Activated T-helper 17 cell treated with anti-CD3 and anti-CD28 coated beads, Interleukin-2, amount 50 U/mL, for 72 hours (primary cell): ENCODE results near the gene CYS1. TPM values are rescaled to one million over a fixed set of nuclear protein-coding genes. Genes with fewer than 3 reads are reported as not detected.

Experiments used
- ATAC-seq: fragments of 150-1000 bp; cut with Tn5 transposase; replicated peaks from 2 replicates; pipeline ENCODE4 v1.10.0; 2021; ENCODE audit warnings: mild to moderate bottlenecking, moderate library complexity
- H3K27ac Mint-ChIP-seq: one replicate; pipeline ENCODE4 v1.8.0; 2022; ENCODE audit warnings: mixed read lengths
- H3K27me3 Mint-ChIP-seq: one replicate; pipeline ENCODE4 v1.8.0; 2022; ENCODE audit warnings: mixed read lengths
- H3K36me3 Mint-ChIP-seq: one replicate; pipeline ENCODE4 v1.8.0; 2022; ENCODE audit warnings: low read depth, mild to moderate bottlenecking, mixed read lengths
- H3K4me1 Mint-ChIP-seq: one replicate; pipeline ENCODE4 v1.8.0; 2022; ENCODE audit warnings: mixed read lengths
- H3K4me3 Mint-ChIP-seq: one replicate; pipeline ENCODE4 v1.8.0; 2022; ENCODE audit warnings: mild to moderate bottlenecking, mixed read lengths
- H3K9me3 Mint-ChIP-seq: one replicate; pipeline ENCODE4 v1.8.0; 2022; ENCODE audit warnings: mixed read lengths
- total RNA-seq, 2 donors: library from RNA; stranded (reverse); gene quantifications; one replicate each; pipeline ENCODE4 v1.2.3, GENCODE V29; 2022

CYS1 gene
- under 1 TPM in 1 of 2 donors, not detected in 1; 0.09 TPM for total RNA-seq

- Mint-ChIP-seq H3K27ac (no peak within 1 kb of the TSS), H3K27me3 (peaks cover 53% of the 10 kb centered on the region), H3K36me3 (no peaks in the 10 kb centered on the region), H3K4me1 (no peaks in the 10 kb centered on the region), H3K4me3 (peak within 1 kb of the TSS; percentile 68), H3K9me3 (no peaks in the 10 kb centered on the region)
- peak; percentile 45 for ATAC-seq
Observed at GRCh38 chr2:10079870-10080535, at the start of gene CYS1. TSS of gene CYS1 (minus strand) at chr2:10080411. CDS start at chr2:10080223, 188 bp downstream.

- Mint-ChIP-seq H3K27me3 (no peaks in the 10 kb centered on the region), H3K36me3 (peaks cover 79% of the 10 kb centered on the region), H3K27ac (no peak overlapping the region), H3K4me3 (no peak overlapping the region), H3K9me3 (no peaks in the 10 kb centered on the region), H3K4me1 (peaks cover 19% of the 10 kb centered on the region)
- no peak for ATAC-seq
Observed at GRCh38 chr2:10129490-10129889, 49.3 kb upstream of the CYS1 start.

GRCh38 chr2:10128420-10128819 lies 48.2 kb upstream of the CYS1 start:
- H3K9me3 Mint-ChIP-seq, result no peaks in the 10 kb centered on the region
- H3K4me1 Mint-ChIP-seq, result peaks cover 24% of the 10 kb centered on the region
- H3K27me3 Mint-ChIP-seq, result no peaks in the 10 kb centered on the region
- no peak overlapping the region for H3K27ac Mint-ChIP-seq
- H3K4me3 Mint-ChIP-seq, result peak overlapping the region; percentile 43
- peaks cover 90% of the 10 kb centered on the region for H3K36me3 Mint-ChIP-seq
- ATAC-seq, result no peak

- H3K4me3 Mint-ChIP-seq, result peak overlapping the region; percentile 100
- peaks cover 97% of the 10 kb centered on the region for H3K36me3 Mint-ChIP-seq
Observed at GRCh38 chr2:10126632-10127026, 46.4 kb upstream of the CYS1 start.

GRCh38 chr2:10125842-10126631 lies 45.8 kb upstream of the CYS1 start:
- Mint-ChIP-seq H3K9me3 (no peaks in the 10 kb centered on the region), H3K27me3 (no peaks in the 10 kb centered on the region), H3K4me3 (peak overlapping the region; percentile 100), H3K27ac (no peak overlapping the region), H3K36me3 (peaks cover 97% of the 10 kb centered on the region), H3K4me1 (peaks cover 24% of the 10 kb centered on the region)
- no peak for ATAC-seq

More at GRCh38 chr2:10126632-10127026, 46.4 kb upstream of the CYS1 start:
- ATAC-seq, result no peak
- H3K27ac Mint-ChIP-seq, result no peak overlapping the region
- H3K4me1 Mint-ChIP-seq, result peaks cover 24% of the 10 kb centered on the region
- no peaks in the 10 kb centered on the region for H3K9me3 Mint-ChIP-seq
- H3K27me3 Mint-ChIP-seq, result no peaks in the 10 kb centered on the region

GRCh38 chr2:10124538-10125045 lies 44.4 kb upstream of the CYS1 start:
- Mint-ChIP-seq H3K27ac (peak overlapping the region; percentile 96), H3K27me3 (no peaks in the 10 kb centered on the region), H3K4me1 (peaks cover 24% of the 10 kb centered on the region), H3K36me3 (peaks cover 94% of the 10 kb centered on the region), H3K4me3 (peak overlapping the region; percentile 100), H3K9me3 (no peaks in the 10 kb centered on the region)
- ATAC-seq, result no peak

- H3K27ac Mint-ChIP-seq, result peak overlapping the region; percentile 96
- no peaks in the 10 kb centered on the region for H3K9me3 Mint-ChIP-seq
- no peaks in the 10 kb centered on the region for H3K27me3 Mint-ChIP-seq
- no peak for ATAC-seq
- peak overlapping the region; percentile 100 for H3K4me3 Mint-ChIP-seq
- H3K4me1 Mint-ChIP-seq, result peaks cover 18% of the 10 kb centered on the region
- H3K36me3 Mint-ChIP-seq, result peaks cover 82% of the 10 kb centered on the region
Observed at GRCh38 chr2:10123281-10123680, 43.1 kb upstream of the CYS1 start.

GRCh38 chr2:10122500-10123280 lies 42.5 kb upstream of the CYS1 start, which contains the start of gene RRM2:
TSS of gene RRM2 (plus strand) at chr2:10122739. CDS start at chr2:10122799, 60 bp downstream.
- H3K4me1 Mint-ChIP-seq, result peaks cover 22% of the 10 kb centered on the region
- H3K9me3 Mint-ChIP-seq, result no peaks in the 10 kb centered on the region
- peak within 1 kb of the TSS; percentile 100 for H3K4me3 Mint-ChIP-seq
- H3K27me3 Mint-ChIP-seq, result no peaks in the 10 kb centered on the region
- peaks cover 76% of the 10 kb centered on the region for H3K36me3 Mint-ChIP-seq
- peak; percentile 68 for ATAC-seq
- peak within 1 kb of the TSS; percentile 96 for H3K27ac Mint-ChIP-seq

- H3K27ac Mint-ChIP-seq, result peak overlapping the region; percentile 86
- H3K4me3 Mint-ChIP-seq, result peak overlapping the region; percentile 100
- H3K27me3 Mint-ChIP-seq, result no peaks in the 10 kb centered on the region
- peaks cover 59% of the 10 kb centered on the region for H3K36me3 Mint-ChIP-seq
- H3K9me3 Mint-ChIP-seq, result no peaks in the 10 kb centered on the region
- peaks cover 22% of the 10 kb centered on the region for H3K4me1 Mint-ChIP-seq
- ATAC-seq, result no peak
Observed at GRCh38 chr2:10120877-10121574, 40.8 kb upstream of the CYS1 start.

- Mint-ChIP-seq H3K9me3 (no peaks in the 10 kb centered on the region), H3K27me3 (no peaks in the 10 kb centered on the region), H3K4me3 (peak overlapping the region; percentile 100), H3K36me3 (peaks cover 52% of the 10 kb centered on the region), H3K4me1 (peaks cover 16% of the 10 kb centered on the region), H3K27ac (peak overlapping the region; percentile 86)
- peak; percentile 68 for ATAC-seq
Observed at GRCh38 chr2:10120158-10120876, 40.1 kb upstream of the CYS1 start.

- Mint-ChIP-seq H3K4me1 (peaks cover 11% of the 10 kb centered on the region), H3K36me3 (peaks cover 46% of the 10 kb centered on the region), H3K27me3 (no peaks in the 10 kb centered on the region), H3K9me3 (no peaks in the 10 kb centered on the region), H3K27ac (peak overlapping the region; percentile 86), H3K4me3 (peak overlapping the region; percentile 100)
- no peak for ATAC-seq
Observed at GRCh38 chr2:10119601-10120157, 39.5 kb upstream of the CYS1 start.

- Mint-ChIP-seq H3K9me3 (no peaks in the 10 kb centered on the region), H3K36me3 (peaks cover 39% of the 10 kb centered on the region), H3K27me3 (no peaks in the 10 kb centered on the region), H3K27ac (no peak overlapping the region), H3K4me3 (peak overlapping the region; percentile 38), H3K4me1 (peaks cover 11% of the 10 kb centered on the region)
- no peak for ATAC-seq
Observed at GRCh38 chr2:10119027-10119325, 38.8 kb upstream of the CYS1 start.

GRCh38 chr2:10109311-10109710 lies 29.1 kb upstream of the CYS1 start:
- Mint-ChIP-seq H3K9me3 (peaks cover 5% of the 10 kb centered on the region), H3K4me3 (no peak overlapping the region), H3K36me3 (no peaks in the 10 kb centered on the region), H3K4me1 (no peaks in the 10 kb centered on the region), H3K27ac (no peak overlapping the region), H3K27me3 (peaks cover 6% of the 10 kb centered on the region)
- no peak for ATAC-seq
